Common myeloid progenitor, CD34-positive (primary cell): ENCODE measurements around the gene ULK4.
"Not testable (repeated sequence)": the region's sequence is repeated elsewhere in the genome, so short reads cannot be mapped to it uniquely, and the experiment has no call there.

Experiments used
- CTCF ChIA-PET: fragments of 350-600 bp; sonication (Branson Sonifier 250); formaldehyde crosslinking; loops from one replicate; lab custom pipeline; 2021; ENCODE audit warnings: antibody characterized with exemption; lab: Charles Lee
- POLR2A ChIA-PET: fragments of 350-600 bp; sonication (Branson Sonifier 250); formaldehyde crosslinking; loops from one replicate; lab custom pipeline; 2021; ENCODE audit warnings: antibody characterized with exemption; lab: Charles Lee
- DNase-seq, 3 donors: peaks; one replicate each; pipeline versions ENCODE4 v3.0.0 to v3.0.0-alpha.2; 2013
- H3K27ac ChIP-seq, 2 experiments: 1 replicate in 1 of 2; 2 replicates in 1 of 2; pipeline ENCODE4 v1.7.0; 2013; ENCODE audit warnings: inconsistent platforms in 2 of 2, low read length in 2 of 2, mild to moderate bottlenecking in 2 of 2, low read depth in 1 of 2, moderate library complexity in 1 of 2; ENCODE audit not compliant: severe bottlenecking in 2 of 2, insufficient read depth in 1 of 2, poor library complexity in 1 of 2
- H3K27me3 ChIP-seq, 5 experiments: replicated peaks in 2 of 5; 1 replicate in 3 of 5; 2 replicates in 2 of 5; pipeline versions ENCODE4 v1.6.1 to v1.7.0; 2013; ENCODE audit warnings: low read length in 4 of 5, mild to moderate bottlenecking in 2 of 5, moderate library complexity in 2 of 5, inconsistent platforms in 1 of 5; ENCODE audit not compliant: insufficient read depth in 5 of 5, control insufficient read depth in 4 of 5
- H3K36me3 ChIP-seq, 4 experiments: 1 replicate in 2 of 4; 2 replicates in 2 of 4; pipeline versions ENCODE4 v1.6.1 to v1.7.0; 2013; ENCODE audit warnings: low read length in 3 of 4, control low read depth in 1 of 4, mild to moderate bottlenecking in 1 of 4; ENCODE audit not compliant: control insufficient read depth in 4 of 4, insufficient read depth in 4 of 4
- H3K4me1 ChIP-seq, 4 experiments: 1 replicate in 3 of 4; 2 replicates in 1 of 4; pipeline versions ENCODE4 v1.6.1 to v1.7.1; 2013; ENCODE audit warnings: low read length in 3 of 4, mild to moderate bottlenecking in 3 of 4, control low read depth in 1 of 4, inconsistent platforms in 1 of 4, moderate library complexity in 1 of 4; ENCODE audit not compliant: control insufficient read depth in 4 of 4, insufficient read depth in 4 of 4; ENCODE audit errors: control extremely low read depth in 1 of 4
- H3K4me3 ChIP-seq, 7 experiments: 1 replicate in 4 of 7; 2 replicates in 3 of 7; pipeline versions ENCODE4 v1.5.1 to v1.7.0; 2013; ENCODE audit warnings: mild to moderate bottlenecking in 7 of 7, low read length in 6 of 7, moderate library complexity in 6 of 7, inconsistent platforms in 2 of 7, low read depth in 2 of 7, control low read depth in 1 of 7; ENCODE audit not compliant: insufficient read depth in 4 of 7, control insufficient read depth in 1 of 7; ENCODE audit errors: extremely low read depth in 1 of 7
- H3K9me3 ChIP-seq, 5 experiments: 1 replicate in 4 of 5; 2 replicates in 1 of 5; pipeline versions ENCODE4 v1.6.1 to v1.7.1; 2013; ENCODE audit warnings: low read length in 4 of 5, mild to moderate bottlenecking in 2 of 5, inconsistent platforms in 1 of 5, low read depth in 1 of 5, moderate library complexity in 1 of 5; ENCODE audit not compliant: control insufficient read depth in 4 of 5, insufficient read depth in 2 of 5; ENCODE audit errors: control extremely low read depth in 1 of 5
- WGBS: methylation state at CpG from one replicate; pipeline ENCODE4 v1.1.5; 2013; ENCODE audit not compliant: insufficient coverage; 5-methylcytosine and 5-hydroxymethylcytosine counted together

ULK4 gene

GRCh38 chr3:41569632-41570305, 392.1 kb downstream of the ULK4 start:
- H3K27ac ChIP-seq: no peak overlapping the region
- no peaks in the 10 kb centered on the region for H3K27me3 ChIP-seq
- POLR2A ChIA-PET: no interaction called here
- H3K9me3 ChIP-seq: no peaks in the 10 kb centered on the region
- peaks cover 0 to 2% (median 0%) of the 10 kb centered on the region in 4 experiments for H3K36me3 ChIP-seq
- H3K4me3 ChIP-seq: no peak overlapping the region
- DNase-seq: no peak
- H3K4me1 ChIP-seq: no peaks in the 10 kb centered on the region
- WGBS: 100% methylated on average over 6 of the region's 9 CpGs
- CTCF ChIA-PET: no interaction called here

GRCh38 chr3:41565948-41566514, 395.9 kb downstream of the ULK4 start:
- 100% methylated on average over 2 of the region's 3 CpGs for WGBS
- H3K4me3 ChIP-seq: no peak overlapping the region
- DNase-seq: no peak
- peaks cover 0 to 4% (median 1%) of the 10 kb centered on the region in 4 experiments for H3K36me3 ChIP-seq
- POLR2A ChIA-PET: no interaction called here
- H3K9me3 ChIP-seq: peaks cover 0 to 5% (median 0%) of the 10 kb centered on the region in 5 experiments
- no peak overlapping the region for H3K27ac ChIP-seq
- CTCF ChIA-PET: no interaction called here
- H3K4me1 ChIP-seq: no peaks in the 10 kb centered on the region
- no peaks in the 10 kb centered on the region for H3K27me3 ChIP-seq

- no peak for DNase-seq
- ChIA-PET CTCF (no interaction called here), POLR2A (no interaction called here)
- Histone ChIP-seq H3K4me3 (no peak overlapping the region), H3K27me3 (no peaks in the 10 kb centered on the region), H3K4me1 (no peaks in the 10 kb centered on the region), H3K27ac (no peak overlapping the region), H3K9me3 (peaks cover 0 to 5% (median 0%) of the 10 kb centered on the region in 5 experiments), H3K36me3 (peaks cover 0 to 4% (median 1%) of the 10 kb centered on the region in 4 experiments)
- no CpG with 5 or more reads among the region's 5 CpGs for WGBS
Measured at GRCh38 chr3:41565003-41565402, 396.9 kb downstream of the ULK4 start.

GRCh38 chr3:41556245-41556644, 405.7 kb downstream of the ULK4 start:
- H3K27me3 ChIP-seq, CTCF ChIA-PET, POLR2A ChIA-PET, H3K4me3 ChIP-seq, H3K27ac ChIP-seq, DNase-seq, H3K4me1 ChIP-seq, H3K36me3 ChIP-seq: not testable (repeated sequence)
- WGBS: 100% methylated on average over 3 of the region's 5 CpGs
- peaks cover 0 to 10% (median 0%) of the 10 kb centered on the region in 5 experiments for H3K9me3 ChIP-seq

GRCh38 chr3:41532976-41533375, 428.9 kb downstream of the ULK4 start:
- WGBS: 100% methylated on average over 1 of the region's 3 CpGs

GRCh38 chr3:41526995-41527573, 434.8 kb downstream of the ULK4 start:
- DNase-seq: no peak
- no peak overlapping the region for H3K27ac ChIP-seq
- peaks cover 0 to 1% (median 0%) of the 10 kb centered on the region in 5 experiments for H3K9me3 ChIP-seq
- H3K27me3 ChIP-seq: no peaks in the 10 kb centered on the region
- no peak overlapping the region for H3K4me3 ChIP-seq
- no peaks in the 10 kb centered on the region for H3K36me3 ChIP-seq
- WGBS: 100% methylated on average over 3 of the region's 5 CpGs
- no peaks in the 10 kb centered on the region for H3K4me1 ChIP-seq
- CTCF ChIA-PET: interaction anchor here (1.5 kb wide), 1 partner anchor 16 kb away, joined by 3 read pairs; no protein-coding TSS in a partner anchor
- POLR2A ChIA-PET: no interaction called here

More at GRCh38 chr3:41532976-41533375, 428.9 kb downstream of the ULK4 start:
- no peak for DNase-seq
- no peak overlapping the region for H3K27ac ChIP-seq
- no peaks in the 10 kb centered on the region for H3K36me3 ChIP-seq
- ChIA-PET CTCF (no interaction called here), POLR2A (interaction anchor here (0.6 kb wide), 1 partner anchor 69 kb away, joined by 8 read pairs; no protein-coding TSS in a partner anchor)
- peaks cover 0 to 4% (median 0%) of the 10 kb centered on the region in 5 experiments for H3K9me3 ChIP-seq
- no peak overlapping the region for H3K4me3 ChIP-seq
- no peaks in the 10 kb centered on the region for H3K4me1 ChIP-seq
- no peaks in the 10 kb centered on the region for H3K27me3 ChIP-seq
